Left ventricle myocardium inferior (tissue), 1 donor: ENCODE data around the gene ANKRD44. TPM values are rescaled to one million over a fixed set of nuclear protein-coding genes. Genes with fewer than 3 reads are reported as not detected.
A peak's percentile ranks its signal among the peaks of the same experiment; 100 is the strongest.

Source experiments
- DNase-seq: peaks from one replicate; pipeline ENCODE4 v3.0.0-alpha.2; 2020
- H3K27ac ChIP-seq: fragments of 200-600 bp; replicated peaks from 2 replicates; pipeline ENCODE4 v1.8.0; 2021
- H3K27me3 ChIP-seq: fragments of 200-600 bp; 2 replicates; pipeline ENCODE4 v1.8.0; 2021; ENCODE audit warnings: low read depth
- H3K36me3 ChIP-seq: fragments of 200-600 bp; 2 replicates; pipeline ENCODE4 v1.8.0; 2021
- H3K4me1 ChIP-seq: fragments of 200-600 bp; 2 replicates; pipeline ENCODE4 v1.8.0; 2021
- H3K4me3 ChIP-seq: fragments of 200-600 bp; 2 replicates; pipeline ENCODE4 v1.8.0; 2021; ENCODE audit warnings: mild to moderate bottlenecking, moderate library complexity
- H3K9me3 ChIP-seq: fragments of 200-600 bp; replicated peaks from 2 replicates; pipeline ENCODE4 v1.8.0; 2021
- intact Hi-C: fragments of 100-400 bp; cut with micrococcal nuclease; formaldehyde crosslinking; loops from one replicate; pipeline ENCODE4 v1.11.0; 2022
- total RNA-seq: library from RNA; stranded (reverse); fragmentation: NEBNext Ultra II Directional; extraction: Animal tissue kit (Norgen Biotek cat#: 25700); gene quantifications from one replicate; pipeline ENCODE4 v1.2.1, GENCODE V29; 2021
- TF ChIP-seq, protein P1 (sequence below): fragments of 200-600 bp; IDR thresholded peaks from 2 replicates; pipeline ENCODE4 v1.8.0; 2021; ENCODE audit warnings: antibody characterized with exemption, mild to moderate bottlenecking, borderline replicate concordance
- donor health status: DM: no; HTN: yes; CAD: no; lungs with severe emphysema.

Gene ANKRD44
- total RNA-seq, 1 donor from 2014 or later: 7.1 TPM

- no peaks in the 10 kb centered on the region for H3K9me3 ChIP-seq
- TF ChIP-seq, protein P1, sequence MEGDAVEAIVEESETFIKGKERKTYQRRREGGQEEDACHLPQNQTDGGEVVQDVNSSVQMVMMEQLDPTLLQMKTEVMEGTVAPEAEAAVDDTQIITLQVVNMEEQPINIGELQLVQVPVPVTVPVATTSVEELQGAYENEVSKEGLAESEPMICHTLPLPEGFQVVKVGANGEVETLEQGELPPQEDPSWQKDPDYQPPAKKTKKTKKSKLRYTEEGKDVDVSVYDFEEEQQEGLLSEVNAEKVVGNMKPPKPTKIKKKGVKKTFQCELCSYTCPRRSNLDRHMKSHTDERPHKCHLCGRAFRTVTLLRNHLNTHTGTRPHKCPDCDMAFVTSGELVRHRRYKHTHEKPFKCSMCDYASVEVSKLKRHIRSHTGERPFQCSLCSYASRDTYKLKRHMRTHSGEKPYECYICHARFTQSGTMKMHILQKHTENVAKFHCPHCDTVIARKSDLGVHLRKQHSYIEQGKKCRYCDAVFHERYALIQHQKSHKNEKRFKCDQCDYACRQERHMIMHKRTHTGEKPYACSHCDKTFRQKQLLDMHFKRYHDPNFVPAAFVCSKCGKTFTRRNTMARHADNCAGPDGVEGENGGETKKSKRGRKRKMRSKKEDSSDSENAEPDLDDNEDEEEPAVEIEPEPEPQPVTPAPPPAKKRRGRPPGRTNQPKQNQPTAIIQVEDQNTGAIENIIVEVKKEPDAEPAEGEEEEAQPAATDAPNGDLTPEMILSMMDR: no peak
- H3K27ac ChIP-seq: peak overlapping the region; percentile 66
- no peaks in the 10 kb centered on the region for H3K27me3 ChIP-seq
- H3K4me3 ChIP-seq: peak overlapping the region; percentile 45
- DNase-seq: no peak
- peaks cover 18% of the 10 kb centered on the region for H3K4me1 ChIP-seq
- intact Hi-C loops: no loop called here
- H3K36me3 ChIP-seq: no peaks in the 10 kb centered on the region
These were observed 322.8 kb downstream of the ANKRD44 start for GRCh38 chr2:196987649-196988364.

- no peak for DNase-seq
- TF ChIP-seq, protein P1: no peak
- no peaks in the 10 kb centered on the region for H3K27me3 ChIP-seq
- H3K36me3 ChIP-seq: no peaks in the 10 kb centered on the region
- H3K9me3 ChIP-seq: no peaks in the 10 kb centered on the region
- H3K4me1 ChIP-seq: peaks cover 18% of the 10 kb centered on the region
- H3K4me3 ChIP-seq: peak overlapping the region; percentile 45
- peak overlapping the region; percentile 66 for H3K27ac ChIP-seq
- intact Hi-C loops: no loop called here
These were observed 323.3 kb downstream of the ANKRD44 start for GRCh38 chr2:196987298-196987648.

DNA sequence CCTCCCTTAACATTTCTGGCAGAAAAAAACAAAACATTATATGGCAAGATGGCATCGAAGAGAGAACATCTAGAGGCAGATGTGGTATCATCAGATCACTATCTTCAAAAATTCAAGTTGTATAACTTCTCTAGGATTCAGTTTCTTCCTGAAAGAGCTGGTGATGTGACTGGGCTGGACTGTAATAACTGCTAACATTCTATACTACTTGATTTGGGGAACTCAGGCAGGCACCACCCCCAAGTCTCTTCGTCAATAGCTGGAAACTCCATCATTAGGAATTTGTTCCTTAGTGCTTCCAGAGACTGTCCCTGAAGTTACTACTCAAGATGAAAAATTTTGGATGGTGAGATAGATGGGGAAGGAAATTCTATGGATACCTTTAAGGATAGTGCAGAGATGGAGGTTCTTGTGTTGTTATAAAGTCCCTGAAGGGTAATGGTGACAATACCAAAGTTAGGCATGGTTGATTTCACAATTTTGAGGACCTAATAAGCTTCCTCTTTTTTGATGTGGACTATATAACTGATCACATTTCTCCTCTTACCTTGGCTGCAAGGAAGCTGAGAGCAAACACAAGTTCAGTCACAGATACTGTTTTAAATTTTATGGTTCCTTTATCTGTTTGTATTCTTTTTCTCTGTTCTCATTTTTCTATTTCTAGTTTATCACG lies 324.9 kb downstream of the ANKRD44 start:
- Histone ChIP-seq H3K27me3 (no peaks in the 10 kb centered on the region), H3K4me1 (peaks cover 18% of the 10 kb centered on the region), H3K36me3 (no peaks in the 10 kb centered on the region), H3K9me3 (no peaks in the 10 kb centered on the region), H3K27ac (no peak overlapping the region), H3K4me3 (no peak overlapping the region)
- intact Hi-C loops: no loop called here
- no peak for DNase-seq
- TF ChIP-seq, protein P1: no peak

GRCh38 chr2:196984903-196985302 lies 325.7 kb downstream of the ANKRD44 start:
- Histone ChIP-seq H3K4me3 (no peak overlapping the region), H3K27me3 (no peaks in the 10 kb centered on the region), H3K9me3 (no peaks in the 10 kb centered on the region), H3K36me3 (no peaks in the 10 kb centered on the region), H3K27ac (no peak overlapping the region), H3K4me1 (peaks cover 18% of the 10 kb centered on the region)
- intact Hi-C loops: no loop called here
- TF ChIP-seq, protein P1: no peak
- no peak for DNase-seq

DNA sequence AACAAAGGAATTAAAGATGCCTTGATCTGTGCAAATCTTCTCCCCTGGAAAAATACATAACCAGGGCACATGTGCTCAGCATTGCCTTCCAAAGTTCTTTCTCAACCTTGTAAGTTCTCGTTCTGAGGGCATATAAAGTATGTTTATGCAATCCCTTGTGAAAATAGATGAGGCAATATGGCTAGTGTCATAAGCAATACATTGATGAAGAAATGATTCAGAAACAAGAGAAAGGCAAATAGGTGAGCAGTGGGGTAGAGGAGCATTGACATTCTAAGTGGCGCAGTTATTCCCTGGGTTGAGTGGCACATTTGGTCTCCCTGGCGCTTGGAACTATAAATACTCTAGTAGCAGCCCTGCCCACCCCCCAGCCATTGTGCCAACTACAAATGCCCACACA lies 326.6 kb downstream of the ANKRD44 start:
- Histone ChIP-seq H3K9me3 (no peaks in the 10 kb centered on the region), H3K4me3 (no peak overlapping the region), H3K4me1 (peaks cover 18% of the 10 kb centered on the region), H3K36me3 (no peaks in the 10 kb centered on the region), H3K27me3 (no peaks in the 10 kb centered on the region), H3K27ac (no peak overlapping the region)
- intact Hi-C loops: no loop called here
- TF ChIP-seq, protein P1: no peak
- no peak for DNase-seq
